Right renal cortex interstitium (tissue), 3 donors: ENCODE measurements around the gene GDPD5. TPM values are rescaled to one million over a fixed set of nuclear protein-coding genes. Genes with fewer than 3 reads are reported as not detected.

Source experiments
- DNase-seq, 3 donors: peaks; one replicate each; pipeline ENCODE4 v3.0.0-alpha.2; 2013; ENCODE audit warnings: low read depth in 3 of 3, low spot score in 2 of 3
- polyA plus RNA-seq, 3 donors: library from polyadenylated mRNA; unstranded; fragments of 120-200 nt; gene quantifications; one replicate each; pipeline ENCODE4 v1.2.1, GENCODE V29; 2013; ENCODE audit not compliant: insufficient read length in 3 of 3

The GDPD5 gene
- polyA plus RNA-seq: 1 to 10 TPM; 5.8 to 8.5 (median 6.9) TPM

- DNase-seq: peak; percentile 53 to 67 (median 65)
Observed at GRCh38 chr11:75525433-75526191, at the start of gene GDPD5. Gene GDPD5, minus strand, starts transcription at chr11:75525941. Its CDS starts 48,206 bp downstream, at chr11:75477735.

- DNase-seq: no peak
Observed at GRCh38 chr11:75574698-75575602, 49.2 kb upstream of the GDPD5 start.

GRCh38 chr11:75572744-75573143, 47.0 kb upstream of the GDPD5 start:
- no peak for DNase-seq

GRCh38 chr11:75571625-75572024, 45.9 kb upstream of the GDPD5 start:
- no peak for DNase-seq

- no peak for DNase-seq
Observed at GRCh38 chr11:75570559-75571139, 44.9 kb upstream of the GDPD5 start.

GRCh38 chr11:75568616-75569219, 43.0 kb upstream of the GDPD5 start:
- no peak for DNase-seq

- no peak for DNase-seq
Observed at GRCh38 chr11:75567971-75568370, 42.2 kb upstream of the GDPD5 start.

GRCh38 chr11:75566763-75567279, 41.1 kb upstream of the GDPD5 start:
- no peak for DNase-seq

- DNase-seq: no peak
Observed at GRCh38 chr11:75565916-75566762, 40.4 kb upstream of the GDPD5 start.

GRCh38 chr11:75565221-75565814, 39.6 kb upstream of the GDPD5 start:
- DNase-seq: no peak

- DNase-seq: no peak
Observed at GRCh38 chr11:75563978-75564552, 38.3 kb upstream of the GDPD5 start.

- no peak for DNase-seq
Observed at GRCh38 chr11:75563501-75563977, 37.8 kb upstream of the GDPD5 start.

- no peak for DNase-seq
Observed at GRCh38 chr11:75562836-75563484, 37.2 kb upstream of the GDPD5 start.

GRCh38 chr11:75562048-75562835, 36.5 kb upstream of the GDPD5 start, which contains the start of gene SERPINH1:
Gene SERPINH1, plus strand, starts transcription at chr11:75562253. Its CDS starts 4,097 bp downstream, at chr11:75566350.
- peak in 2 of 3 donors; percentile 73 to 75 for DNase-seq

GRCh38 chr11:75561426-75562047, 35.8 kb upstream of the GDPD5 start:
- no peak for DNase-seq

- no peak for DNase-seq
Observed at GRCh38 chr11:75560644-75561043, 34.9 kb upstream of the GDPD5 start.
